Hair follicular keratinocyte (primary cell): ENCODE data around the gene LYZL6. TPM values are rescaled to one million over a fixed set of nuclear protein-coding genes. Genes with fewer than 3 reads are reported as not detected.

ENCODE experiments used
- total RNA-seq: library from RNA; depleted of rRNA; stranded (reverse); fragments of >200 nt; gene quantifications from 2 replicates; pipeline ENCODE4 v1.2.3, GENCODE V29; 2015

The LYZL6 gene
- total RNA-seq: not detected in 2 replicates

GRCh38 chr17:35943537-35943936 is at the start of gene LYZL6:
LYZL6 (minus strand) TSS chr17:35943713; CDS start chr17:35939356, 4,357 bp downstream.

GRCh38 chr17:35986643-35987042 is 43.1 kb upstream of the LYZL6 start, which contains the start of gene CCL14:
CCL14 (minus strand) TSS chr17:35986729; CDS start chr17:35986649, 80 bp downstream.

GRCh38 chr17:35981246-35981645 is 37.7 kb upstream of the LYZL6 start, which contains the start of gene CCL16:
CCL16 (minus strand) TSS chr17:35981497; CDS start chr17:35981420, 77 bp downstream.

GRCh38 chr17:35930211-35931065 is 13.1 kb downstream of the LYZL6 start, which contains the start of gene RDM1:
RDM1 (minus strand) TSS chr17:35930773; CDS start chr17:35930727, 46 bp downstream.

Other genes with a start within 250 kb of the LYZL6 start
- gene RASL10B, start 212.1 kb downstream of the LYZL6 start, total RNA-seq: 0.11 TPM in 1 of 2 replicates, not detected in the other
- gene GAS2L2, start 190.5 kb downstream of the LYZL6 start, total RNA-seq: not detected in 2 replicates
- gene C17orf50, start 182.8 kb downstream of the LYZL6 start, total RNA-seq: not detected in 2 replicates
- 42.0 and 61.6 TPM in 2 replicates for gene MMP28, start 148.1 kb downstream of the LYZL6 start, total RNA-seq
- 15.1 and 23.7 TPM in 2 replicates for gene TAF15, start 134.2 kb downstream of the LYZL6 start, total RNA-seq
- gene HEATR9, start 74.8 kb downstream of the LYZL6 start, total RNA-seq: not detected in 2 replicates
- gene CCL5, start 63.4 kb downstream of the LYZL6 start, total RNA-seq: 0.16 TPM in 1 of 2 replicates, not detected in the other
- 0.23 and 1.0 TPM in 2 replicates for gene RDM1, start 12.9 kb downstream of the LYZL6 start, total RNA-seq
- not detected in 2 replicates for gene CCL16, start 37.8 kb upstream of the LYZL6 start, total RNA-seq
- gene CCL14, start 43.0 kb upstream of the LYZL6 start, total RNA-seq: not detected in 2 replicates
- not detected in 2 replicates for gene CCL15, start 57.8 kb upstream of the LYZL6 start, total RNA-seq
- not detected in 2 replicates for gene CCL23, start 74.3 kb upstream of the LYZL6 start, total RNA-seq
- gene CCL18, start 120.6 kb upstream of the LYZL6 start, total RNA-seq: not detected in 2 replicates
- not detected in 2 replicates for gene CCL3, start 146.4 kb upstream of the LYZL6 start, total RNA-seq
- not detected in 2 replicates for gene CCL4, start 160.1 kb upstream of the LYZL6 start, total RNA-seq
- gene TBC1D3B, start 232.9 kb upstream of the LYZL6 start, total RNA-seq: 0.31 TPM in 1 of 2 replicates, not detected in the other